Kidney (tissue), 22 donors: ENCODE results near the gene ZFYVE26. TPM values are rescaled to one million over a fixed set of nuclear protein-coding genes. Genes with fewer than 3 reads are reported as not detected.

Experiments used
- DNase-seq, 5 donors: peaks; one replicate each; pipeline ENCODE4 v3.0.0-alpha.2; 2013 to 2020
- FAIRE-seq: peaks from 2 replicates; lab custom pipeline; 2012; peaks lifted over from hg19 to GRCh38; lab: Jason Lieb, UNC
- H3K27ac ChIP-seq, 2 donors: one replicate each; pipeline ENCODE4 v1.7.0; 2013; ENCODE audit warnings: low read depth in 2 of 2, low read length in 2 of 2, inconsistent platforms in 1 of 2
- H3K27me3 ChIP-seq: one replicate; pipeline ENCODE4 v1.7.1; 2013; ENCODE audit warnings: low read length, inconsistent platforms; ENCODE audit not compliant: control insufficient read depth, insufficient read depth
- H3K36me3 ChIP-seq, 3 donors: one replicate each; pipeline versions ENCODE4 v1.7.0 to v1.7.1; 2013; ENCODE audit warnings: low read length in 3 of 3, control low read depth in 1 of 3, inconsistent platforms in 1 of 3; ENCODE audit not compliant: insufficient read depth in 3 of 3, control insufficient read depth in 2 of 3
- H3K4me1 ChIP-seq, 3 donors: one replicate each; pipeline versions ENCODE4 v1.7.0 to v1.7.1; 2013; ENCODE audit warnings: low read length in 3 of 3, inconsistent platforms in 1 of 3, low read depth in 1 of 3; ENCODE audit not compliant: control insufficient read depth in 2 of 3, insufficient read depth in 2 of 3
- H3K4me3 ChIP-seq, 3 donors: one replicate each; pipeline versions ENCODE4 v1.7.0 to v1.8.1; 2013; ENCODE audit warnings: low read length in 3 of 3, control low read depth in 1 of 3, inconsistent platforms in 1 of 3
- H3K9ac ChIP-seq, 3 donors: one replicate each; pipeline versions ENCODE4 v1.7.0 to v1.7.1; 2013; ENCODE audit warnings: low read length in 3 of 3, control low read depth in 1 of 3, inconsistent platforms in 1 of 3
- H3K9me3 ChIP-seq, 3 donors: one replicate each; pipeline versions ENCODE4 v1.7.0 to v1.7.1; 2013; ENCODE audit warnings: low read length in 3 of 3, control low read depth in 1 of 3, inconsistent platforms in 1 of 3; ENCODE audit not compliant: control insufficient read depth in 2 of 3, insufficient read depth in 1 of 3
- intact Hi-C: fragments of 100-400 bp; cut with DNase I; formaldehyde crosslinking; loops from one replicate; pipeline ENCODE4 v1.11.1; 2022
- long read RNA-seq, 10 donors: library from polyadenylated mRNA in 1 of 10; unstranded in 1 of 10; transcript quantifications; one replicate each; pipeline ENCODE4 v2.0.0 and lab custom pipeline, GENCODE V29; 2021 to 2026
- polyA plus RNA-seq: library from polyadenylated mRNA; stranded (reverse); fragments of 350-450 nt; fragmentation: Illumina TruSeq; extraction: RNeasy Lipid Tissue Mini Kit (QIAGEN cat#74804); gene quantifications from one replicate; pipeline ENCODE4 v1.2.3, GENCODE V29; 2014; ENCODE audit warnings: low read depth, low replicate concordance; ENCODE audit not compliant: insufficient read depth
- total RNA-seq: library from RNA; stranded (reverse); fragmentation: NEBNext Ultra II Directional; extraction: Animal tissue kit (Norgen Biotek cat#: 25700); gene quantifications from one replicate; pipeline ENCODE4 v1.2.1, GENCODE V29; 2021
- TF ChIP-seq, protein P1 (sequence below): IDR thresholded peaks from 3 replicates; pipeline ENCODE4 v1.5.1; 2012; ENCODE audit warnings: mild to moderate bottlenecking, moderate library complexity, borderline replicate concordance; ENCODE audit not compliant: insufficient read depth; ENCODE audit errors: extremely low read depth
- donor health status: control.
- donor health status: control.
- donor health status: control.
- donor health status: control.
- donor health status: control.
- donor health status: DM: yes; HTN: yes; CAD: no.
- donor health status: Normal renal cell carcinoma (clear cell type).

ZFYVE26 gene
- total RNA-seq (25.3 TPM), polyA plus RNA-seq (4.2 TPM)
- long read RNA-seq, donor 1 = 0 reads
- long read RNA-seq, donor 2 = 0 reads
- long read RNA-seq, donor 3, partial matches to known transcripts = 0 of 1 reads
- long read RNA-seq, donor 3, other reads (novel, unspliced or antisense) = 0 of 1 reads
- long read RNA-seq, donor 4 = 0 reads
- long read RNA-seq, donor 5, partial matches to known transcripts = 0 of 1 reads
- long read RNA-seq, donor 5, other reads (novel, unspliced or antisense) = 0 of 1 reads
- long read RNA-seq, donor 6 = 0 reads
- long read RNA-seq, donor 7, partial matches to known transcripts = 2 of 2 reads
- long read RNA-seq, donor 7, other reads (novel, unspliced or antisense) = 0 of 2 reads
- long read RNA-seq, donor 8 = 0 reads
- long read RNA-seq, donor 9 = 0 reads
- long read RNA-seq, donor 10 = 0 reads

DNA sequence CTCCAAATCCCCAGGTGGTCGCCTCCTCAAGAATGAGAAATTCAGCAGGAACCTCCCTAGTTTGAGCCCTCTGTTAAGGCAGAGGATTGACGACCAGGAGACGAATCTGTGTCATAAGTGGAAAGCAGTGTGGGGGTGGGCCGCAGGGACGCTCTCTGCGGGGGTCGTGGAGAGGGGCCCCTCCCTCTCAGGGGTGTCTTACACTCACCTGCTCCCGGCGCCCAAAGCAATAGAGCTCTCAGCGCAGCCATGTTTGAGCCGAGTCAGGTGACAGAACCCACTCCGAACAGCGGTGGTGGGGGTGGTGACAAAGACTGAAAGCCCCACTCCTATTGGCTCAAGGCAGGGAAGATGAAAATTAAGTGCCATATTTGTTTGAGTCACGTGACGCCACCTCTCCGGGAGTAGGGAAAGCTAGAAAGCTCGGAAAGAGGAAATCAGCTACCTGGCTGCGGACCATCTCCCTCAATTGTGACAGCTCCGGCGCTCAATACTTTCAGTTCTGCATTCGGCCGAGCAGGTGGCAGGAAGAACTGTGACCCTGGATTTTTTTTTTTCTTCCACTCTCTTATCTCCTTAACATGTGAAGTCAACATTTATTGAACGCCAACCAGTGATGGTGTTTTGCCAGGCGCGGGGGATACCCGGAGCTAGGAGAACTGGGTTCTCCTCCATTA lies at the start of gene ZFYVE26:
Gene ZFYVE26 (minus strand): TSS at position 265 of the 677 bp plus-strand sequence. CDS start 627 bp downstream, outside the sequence.
- Histone ChIP-seq H3K9me3 (no peaks in the 10 kb centered on the region), H3K27me3 (no peaks in the 10 kb centered on the region), H3K4me3 (peak within 1 kb of the TSS; percentile 87 to 96 (median 95)), H3K27ac (peak within 1 kb of the TSS; percentile 20 to 44), H3K4me1 (peaks cover 5 to 11% (median 9%) of the 10 kb centered on the region in 3 donors), H3K36me3 (peaks cover 0 to 3% (median 0%) of the 10 kb centered on the region in 3 donors), H3K9ac (peak within 1 kb of the TSS; percentile 23 to 90 (median 61))
- FAIRE-seq = peak; percentile 84
- TF ChIP-seq, protein P1, sequence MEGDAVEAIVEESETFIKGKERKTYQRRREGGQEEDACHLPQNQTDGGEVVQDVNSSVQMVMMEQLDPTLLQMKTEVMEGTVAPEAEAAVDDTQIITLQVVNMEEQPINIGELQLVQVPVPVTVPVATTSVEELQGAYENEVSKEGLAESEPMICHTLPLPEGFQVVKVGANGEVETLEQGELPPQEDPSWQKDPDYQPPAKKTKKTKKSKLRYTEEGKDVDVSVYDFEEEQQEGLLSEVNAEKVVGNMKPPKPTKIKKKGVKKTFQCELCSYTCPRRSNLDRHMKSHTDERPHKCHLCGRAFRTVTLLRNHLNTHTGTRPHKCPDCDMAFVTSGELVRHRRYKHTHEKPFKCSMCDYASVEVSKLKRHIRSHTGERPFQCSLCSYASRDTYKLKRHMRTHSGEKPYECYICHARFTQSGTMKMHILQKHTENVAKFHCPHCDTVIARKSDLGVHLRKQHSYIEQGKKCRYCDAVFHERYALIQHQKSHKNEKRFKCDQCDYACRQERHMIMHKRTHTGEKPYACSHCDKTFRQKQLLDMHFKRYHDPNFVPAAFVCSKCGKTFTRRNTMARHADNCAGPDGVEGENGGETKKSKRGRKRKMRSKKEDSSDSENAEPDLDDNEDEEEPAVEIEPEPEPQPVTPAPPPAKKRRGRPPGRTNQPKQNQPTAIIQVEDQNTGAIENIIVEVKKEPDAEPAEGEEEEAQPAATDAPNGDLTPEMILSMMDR = peak; percentile 4
- intact Hi-C loops = no loop called here
- DNase-seq = peak; percentile 95 to 99 (median 96)

DNA sequence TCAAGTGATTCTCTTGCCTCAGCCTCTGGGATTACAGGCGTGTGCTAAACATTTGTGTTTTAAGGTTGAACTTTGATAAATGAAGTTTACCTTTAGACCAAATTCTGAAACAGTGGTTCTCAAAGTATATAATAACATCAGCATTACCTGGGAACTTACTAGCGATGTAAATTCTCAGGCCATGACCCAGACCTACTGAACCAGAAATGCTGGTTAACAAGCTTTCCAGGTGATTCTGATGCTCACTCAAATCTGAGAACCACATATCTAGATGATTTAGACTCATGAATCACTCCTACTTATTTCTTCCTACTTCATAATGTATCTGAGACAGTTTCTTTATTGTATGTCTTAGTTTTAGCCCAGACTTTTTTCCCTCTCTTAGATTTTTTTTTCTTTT lies 46.8 kb upstream of the ZFYVE26 start:
- no peak for DNase-seq
- no peak overlapping the region for H3K27ac ChIP-seq
- H3K27me3 ChIP-seq = no peaks in the 10 kb centered on the region
- no peaks in the 10 kb centered on the region for H3K36me3 ChIP-seq
- H3K4me3 ChIP-seq = no peak overlapping the region
- no peaks in the 10 kb centered on the region for H3K9me3 ChIP-seq
- H3K4me1 ChIP-seq = no peaks in the 10 kb centered on the region
- intact Hi-C loops = no loop called here
- TF ChIP-seq, protein P1 = no peak
- no peak overlapping the region for H3K9ac ChIP-seq
- no peak for FAIRE-seq

DNA sequence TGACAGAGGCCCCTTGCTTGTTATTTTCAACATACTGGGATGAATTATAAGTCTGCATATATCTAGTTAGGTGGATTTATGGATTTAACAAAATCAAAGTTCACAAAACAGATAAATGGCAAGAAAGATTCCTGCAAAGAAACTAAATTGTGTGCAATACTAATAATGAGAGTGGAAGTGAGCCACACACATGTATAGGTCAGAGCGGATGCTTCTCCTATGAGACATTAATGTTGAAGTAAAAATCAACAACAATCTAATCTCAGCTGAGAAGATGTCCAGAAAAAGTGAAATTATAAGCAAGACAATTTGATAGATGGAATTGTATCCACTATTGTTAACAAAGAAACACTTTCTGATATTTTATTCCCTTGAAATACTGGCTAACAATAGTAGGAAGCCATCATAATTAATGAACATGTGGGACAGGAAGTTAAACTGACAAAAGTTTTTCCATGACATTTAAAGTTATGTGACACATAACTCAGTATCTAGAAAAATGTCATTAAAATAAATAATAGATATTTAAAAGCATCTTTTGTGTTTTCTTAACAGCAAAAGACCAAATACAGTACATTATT lies 42.9 kb upstream of the ZFYVE26 start:
- intact Hi-C loops = no loop called here
- Histone ChIP-seq H3K4me3 (no peak overlapping the region), H3K36me3 (no peaks in the 10 kb centered on the region), H3K27ac (no peak overlapping the region), H3K27me3 (no peaks in the 10 kb centered on the region), H3K9ac (no peak overlapping the region), H3K4me1 (no peaks in the 10 kb centered on the region), H3K9me3 (no peaks in the 10 kb centered on the region)
- FAIRE-seq (no peak), DNase-seq (no peak)
- TF ChIP-seq, protein P1 = no peak
